ENCODE measurements around the gene ANXA4. TPM values are rescaled to one million over a fixed set of nuclear protein-coding genes. Genes with fewer than 3 reads are reported as not detected.

The ANXA4 gene
- total and polyA plus RNA-seq, 4 donors, result 75.0 to 170 (median 93.6) TPM

GRCh38 chr2:69764286-69765095, 22.6 kb downstream of the ANXA4 start:
- Histone ChIP-seq H3K27me3 (ENCODE audit: control insufficient read depth in 3 of 3, insufficient read depth in 3 of 3, low read length in 2 of 3) (no peaks in the 10 kb centered on the region), H3K36me3 (ENCODE audit: control insufficient read depth in 4 of 4, insufficient read depth in 4 of 4, low read length in 4 of 4) (peaks cover 0 to 4% (median under 1%) of the 10 kb centered on the region in 4 donors), H3K9me3 (ENCODE audit: control insufficient read depth in 4 of 4, insufficient read depth in 3 of 4, low read length in 3 of 4) (no peaks in the 10 kb centered on the region), H3K4me3 (no peak overlapping the region), H3K9ac (ENCODE audit: insufficient read depth in 1 of 2, low read length in 2 of 2) (no peak overlapping the region), H3K4me1 (ENCODE audit: control insufficient read depth in 5 of 5, insufficient read depth in 5 of 5, low read length in 5 of 5) (peaks cover 0 to 24% (median 9%) of the 10 kb centered on the region in 5 donors), H3K27ac (ENCODE audit: low read depth in 1 of 2, low read length in 1 of 2) (no peak overlapping the region)
- DNase-seq (no peak), ATAC-seq (ENCODE audit: insufficient read depth, low FRiP score) (no peak)
- WGBS, 2 donors, result 78 to 86% methylated on average over 5 of the region's 5 CpGs
- TF ChIP-seq CTCF (IDR thresholded peaks at IDR 0.05; ENCODE audit: control extremely low read depth, extremely low read depth), result no peak

GRCh38 chr2:69765096-69765380, 23.1 kb downstream of the ANXA4 start:
- Histone ChIP-seq H3K9me3 (ENCODE audit: control insufficient read depth in 4 of 4, insufficient read depth in 3 of 4, low read length in 3 of 4) (no peaks in the 10 kb centered on the region), H3K36me3 (ENCODE audit: control insufficient read depth in 4 of 4, insufficient read depth in 4 of 4, low read length in 4 of 4) (peaks cover 0 to 4% (median under 1%) of the 10 kb centered on the region in 4 donors), H3K4me1 (ENCODE audit: control insufficient read depth in 5 of 5, insufficient read depth in 5 of 5, low read length in 5 of 5) (peaks cover 0 to 24% (median 11%) of the 10 kb centered on the region in 5 donors), H3K27ac (ENCODE audit: low read depth in 1 of 2, low read length in 1 of 2) (no peak overlapping the region), H3K27me3 (ENCODE audit: control insufficient read depth in 3 of 3, insufficient read depth in 3 of 3, low read length in 2 of 3) (no peaks in the 10 kb centered on the region), H3K9ac (ENCODE audit: insufficient read depth in 1 of 2, low read length in 2 of 2) (no peak overlapping the region), H3K4me3 (no peak overlapping the region)
- TF ChIP-seq CTCF (IDR thresholded peaks at IDR 0.05; ENCODE audit: control extremely low read depth, extremely low read depth), result no peak
- DNase-seq, result no peak
- ATAC-seq (ENCODE audit: insufficient read depth, low FRiP score), result no peak
- WGBS, 2 donors, result 45 to 56% methylated on average over 2 of the region's 2 CpGs

- Histone ChIP-seq H3K27me3 (ENCODE audit: control insufficient read depth in 3 of 3, insufficient read depth in 3 of 3, low read length in 2 of 3) (no peaks in the 10 kb centered on the region), H3K4me3 (no peak overlapping the region), H3K4me1 (ENCODE audit: control insufficient read depth in 5 of 5, insufficient read depth in 5 of 5, low read length in 5 of 5) (peaks cover 0 to 24% (median 14%) of the 10 kb centered on the region in 5 donors), H3K27ac (ENCODE audit: low read depth in 1 of 2, low read length in 1 of 2) (no peak overlapping the region), H3K9me3 (ENCODE audit: control insufficient read depth in 4 of 4, insufficient read depth in 3 of 4, low read length in 3 of 4) (no peaks in the 10 kb centered on the region), H3K9ac (ENCODE audit: insufficient read depth in 1 of 2, low read length in 2 of 2) (no peak overlapping the region), H3K36me3 (ENCODE audit: control insufficient read depth in 4 of 4, insufficient read depth in 4 of 4, low read length in 4 of 4) (peaks cover 0 to 4% (median under 1%) of the 10 kb centered on the region in 4 donors)
- no peak for TF ChIP-seq CTCF (IDR thresholded peaks at IDR 0.05; ENCODE audit: control extremely low read depth, extremely low read depth)
- DNase-seq, result peak in 2 of 3 donors; percentile 15 to 26
- 69 to 74% methylated on average over 3 of the region's 3 CpGs for WGBS, 2 donors
- no peak for ATAC-seq (ENCODE audit: insufficient read depth, low FRiP score)
These were observed 24.1 kb downstream of the ANXA4 start for GRCh38 chr2:69766014-69766413.
